HG03097 (cell line): ENCODE measurements around the gene FBLN2.
"Not testable (repeated sequence)": the region's sequence is repeated elsewhere in the genome, so short reads cannot be mapped to it uniquely, and the experiment has no call there.

Source experiments
- ATAC-seq: cut with Tn5 transposase; IDR thresholded peaks from one replicate; pipeline ENCODE4 v1.9.1; 2021; ENCODE audit not compliant: unreplicated experiment, low FRiP score

FBLN2 gene

DNA sequence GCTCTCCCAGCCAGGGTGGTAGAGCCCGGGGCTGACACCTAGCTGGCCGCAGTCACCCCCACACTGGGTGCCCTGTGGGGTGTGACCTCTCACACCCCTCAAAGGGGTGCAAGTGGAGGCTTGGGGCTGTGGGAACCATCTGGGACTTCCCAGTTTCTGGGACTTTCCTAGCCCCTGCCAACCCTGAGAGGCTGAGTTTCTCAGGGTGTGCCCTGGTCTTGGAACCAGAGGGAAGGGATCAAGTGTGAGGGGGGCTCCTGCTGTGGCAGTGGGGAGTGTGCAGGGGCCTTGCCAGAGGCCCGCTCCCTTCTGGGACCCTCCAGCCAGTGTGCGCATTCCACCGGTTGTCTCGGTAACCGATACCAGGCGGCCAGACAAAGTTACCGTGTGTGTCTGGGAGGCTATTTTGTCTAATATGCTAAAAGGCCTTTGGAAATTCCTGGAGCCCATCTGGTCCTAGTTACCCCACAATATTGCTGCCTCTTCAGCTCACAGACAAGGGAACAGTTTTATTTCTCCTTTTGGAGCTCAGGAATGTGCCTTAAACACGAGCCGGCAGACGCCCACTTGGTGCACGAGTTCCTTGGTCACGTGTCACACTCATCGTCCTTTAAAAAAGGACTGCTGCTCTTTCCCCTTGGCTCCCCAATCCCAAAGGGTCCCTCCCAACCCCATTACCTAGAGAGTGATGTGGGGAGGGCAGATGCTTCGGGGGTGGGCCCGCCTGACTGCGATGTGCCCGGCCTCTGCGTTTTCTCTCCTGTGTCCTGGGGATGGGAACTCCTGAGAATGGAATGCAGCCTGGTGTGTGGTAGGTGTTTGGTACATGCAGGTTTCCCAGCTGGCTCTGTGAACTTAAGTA is 35.6 kb upstream of the FBLN2 start:
- no peak for ATAC-seq

DNA sequence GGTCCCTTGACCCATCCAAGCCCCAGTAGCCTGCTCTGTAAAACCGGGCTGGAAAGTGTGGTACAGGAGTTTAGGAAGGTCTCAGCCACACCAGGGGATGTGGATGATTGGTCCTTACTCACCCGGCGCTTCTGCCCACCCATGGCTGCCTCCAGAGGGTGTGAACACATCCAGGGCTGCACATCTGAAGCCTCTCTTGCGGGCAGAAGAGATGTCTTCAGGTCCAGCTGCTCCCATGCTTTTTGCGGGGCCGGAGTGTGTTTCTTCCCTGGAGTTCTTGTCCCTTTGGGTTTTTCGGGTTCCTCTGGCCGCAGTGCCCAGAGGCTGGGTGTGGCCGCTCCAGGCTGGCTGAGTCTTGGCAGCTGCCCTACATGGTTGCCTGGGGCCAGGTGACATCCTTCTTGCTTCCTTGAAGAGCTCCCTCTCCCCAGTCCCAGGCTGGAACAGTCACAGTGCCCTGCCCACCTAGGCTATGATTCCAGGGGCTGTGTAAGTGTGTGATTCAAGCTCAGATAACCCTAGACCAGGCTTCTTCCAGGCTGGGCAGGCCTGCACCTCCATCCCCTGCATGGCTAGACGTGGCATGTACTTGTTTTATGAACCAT is 34.9 kb upstream of the FBLN2 start:
- ATAC-seq, result no peak

DNA sequence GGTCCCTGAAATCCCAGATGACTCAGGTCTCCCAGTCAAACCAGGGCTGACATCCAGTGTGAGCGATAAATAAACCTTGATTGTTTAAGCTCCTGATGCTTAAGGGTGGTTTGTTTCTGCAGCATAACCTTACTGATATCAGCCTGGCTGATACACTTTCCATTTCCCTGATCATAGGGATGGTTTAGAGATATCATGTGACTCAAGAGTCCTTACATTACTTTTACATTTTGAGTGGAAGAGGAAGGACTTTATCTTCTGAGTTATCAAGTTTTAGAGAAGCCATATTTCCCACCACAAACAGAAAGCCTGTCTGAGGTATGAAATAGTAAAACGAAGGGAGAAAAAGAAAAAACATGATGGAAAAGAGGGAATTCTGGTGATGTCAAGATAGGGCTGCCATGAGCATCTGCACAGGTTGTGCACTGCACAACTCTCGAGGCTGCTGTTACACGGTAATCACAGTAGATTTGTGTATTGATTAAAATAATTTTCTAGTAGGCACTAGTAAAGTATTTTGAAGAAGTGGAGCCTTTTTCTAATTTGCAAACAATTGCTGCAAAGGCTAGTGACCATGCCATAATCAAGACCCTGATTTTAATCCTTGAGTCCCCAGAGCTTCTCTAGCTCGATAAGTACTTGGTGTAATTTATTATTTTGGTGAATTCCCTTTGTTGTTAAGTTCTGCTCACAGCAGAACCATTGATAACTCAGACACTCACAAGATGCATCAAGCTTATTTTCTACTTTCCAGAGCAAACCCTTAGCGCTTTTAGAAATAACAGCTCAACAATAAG is 34.1 kb upstream of the FBLN2 start:
- ATAC-seq, result no peak

DNA sequence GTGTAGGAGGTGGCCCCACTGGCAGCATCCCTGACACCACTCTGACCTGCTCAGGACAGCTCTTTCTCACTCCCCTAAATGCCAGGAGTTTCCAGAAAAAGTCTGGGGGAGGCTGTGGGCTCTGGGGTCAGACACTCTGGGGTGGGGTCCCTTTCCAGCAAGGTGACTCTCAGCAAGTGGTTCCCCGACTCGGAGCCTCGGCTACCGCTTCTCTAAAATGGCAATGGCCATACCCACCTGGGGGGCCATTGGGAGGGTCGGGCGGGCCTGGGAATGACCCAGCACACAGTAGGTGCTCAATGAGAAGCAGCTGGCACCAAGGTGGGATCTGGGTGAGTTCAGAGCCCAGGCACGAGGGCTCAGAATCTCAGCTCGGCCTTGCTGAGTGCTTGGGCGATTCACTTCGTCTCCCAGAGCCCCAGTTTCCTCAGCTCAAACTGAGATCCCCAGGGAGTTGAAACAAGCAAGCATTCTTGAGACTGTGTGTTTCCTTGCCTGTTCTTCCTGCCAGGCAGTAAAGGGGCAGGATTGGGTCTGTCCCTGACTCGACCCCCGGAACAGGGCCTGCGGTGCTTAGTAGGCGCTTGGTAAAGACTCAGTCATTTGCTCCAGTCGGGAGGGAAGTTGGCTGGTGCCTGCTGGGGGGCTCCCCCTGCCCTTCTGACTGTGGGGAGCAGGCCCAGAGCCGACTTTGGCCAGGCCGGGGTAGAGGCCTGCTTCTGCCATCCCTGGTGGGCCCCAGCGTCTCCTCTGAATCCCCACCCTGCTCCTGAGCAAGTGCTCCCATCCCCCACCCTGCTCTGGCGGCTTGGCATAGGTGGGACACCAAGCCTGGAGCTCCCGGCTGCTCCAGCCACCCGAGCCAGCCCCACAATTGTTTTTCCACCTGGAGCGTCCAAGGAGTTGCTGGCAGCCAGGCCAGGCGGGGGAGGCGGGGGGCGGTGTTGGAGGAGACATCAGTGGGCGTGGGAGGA is 32.9 kb upstream of the FBLN2 start:
- no peak for ATAC-seq

DNA sequence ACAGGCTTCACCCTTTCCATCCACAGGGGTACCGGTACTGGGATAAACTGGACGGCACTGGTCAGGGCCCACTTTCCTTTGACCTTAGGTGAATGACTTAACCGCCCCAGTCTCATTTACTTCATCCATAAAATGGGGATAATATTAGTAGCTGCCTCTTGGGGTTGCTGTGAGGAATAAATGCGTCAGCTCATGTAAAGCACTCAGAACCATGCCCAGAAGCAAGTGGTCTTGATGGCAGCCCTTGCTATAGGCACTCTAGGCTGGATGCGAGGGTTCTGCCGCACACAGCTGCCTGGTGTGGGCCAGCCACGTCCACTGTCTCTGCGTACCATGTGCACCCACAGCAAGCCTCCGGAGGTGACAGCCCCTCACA is 32.2 kb upstream of the FBLN2 start:
- no peak for ATAC-seq

DNA sequence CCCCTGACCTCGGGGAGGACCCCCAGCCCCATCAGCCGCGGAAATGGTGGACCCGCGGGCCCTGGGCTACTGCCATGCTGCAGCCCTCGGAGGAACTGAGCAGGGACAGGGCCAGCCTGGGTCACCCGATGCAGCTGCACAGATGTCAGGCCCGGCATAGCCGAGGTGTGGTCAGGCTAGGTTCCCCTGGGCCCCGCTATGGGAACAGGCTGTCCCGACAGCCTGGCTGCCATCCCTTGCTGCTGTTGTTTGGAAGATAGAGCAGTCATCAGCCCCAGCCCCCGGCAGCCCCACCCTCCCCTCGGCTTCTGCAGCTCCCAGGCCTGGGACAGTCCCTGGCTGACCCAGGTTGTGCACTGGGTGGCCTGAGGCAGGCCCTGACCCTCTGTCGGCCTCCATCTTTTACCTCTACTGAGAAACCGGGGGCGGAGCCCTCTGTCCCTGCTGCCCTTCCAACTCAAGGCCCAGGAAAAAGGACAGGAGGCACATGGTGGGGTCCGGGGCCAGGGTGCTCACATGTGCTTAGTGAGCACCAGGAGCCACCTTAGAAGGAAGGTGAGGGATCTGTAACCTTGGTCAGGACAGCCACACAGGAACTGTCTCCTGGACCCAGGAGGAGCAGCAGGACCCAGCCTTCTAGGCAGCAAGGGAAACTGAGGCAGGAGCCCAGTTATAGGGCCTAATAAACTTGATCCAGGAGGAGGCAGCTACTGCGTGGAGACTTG is 31.5 kb upstream of the FBLN2 start:
- ATAC-seq, result no peak

DNA sequence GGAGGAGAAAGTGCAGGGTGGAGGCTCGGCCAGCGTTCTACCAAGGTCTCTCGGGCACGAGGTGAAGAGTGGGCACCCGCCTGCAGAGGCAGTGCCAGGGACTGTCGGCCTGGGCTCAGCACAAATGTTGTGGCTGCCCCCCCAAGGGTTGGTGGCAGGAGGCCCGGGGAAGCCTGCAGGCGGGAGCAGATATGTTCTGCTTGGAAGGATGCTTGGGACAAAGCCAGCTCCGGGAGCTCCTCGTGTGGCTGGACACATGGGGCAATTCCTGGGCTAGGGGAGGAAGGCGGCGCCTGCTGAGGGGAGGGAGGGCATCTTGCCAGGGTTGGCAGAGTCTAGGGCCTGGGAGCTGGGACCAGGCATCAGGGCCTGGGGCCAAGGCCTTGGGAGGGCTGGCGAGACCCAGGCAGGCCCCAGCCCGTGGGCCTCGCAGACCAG is 30.4 kb upstream of the FBLN2 start:
- no peak for ATAC-seq

DNA sequence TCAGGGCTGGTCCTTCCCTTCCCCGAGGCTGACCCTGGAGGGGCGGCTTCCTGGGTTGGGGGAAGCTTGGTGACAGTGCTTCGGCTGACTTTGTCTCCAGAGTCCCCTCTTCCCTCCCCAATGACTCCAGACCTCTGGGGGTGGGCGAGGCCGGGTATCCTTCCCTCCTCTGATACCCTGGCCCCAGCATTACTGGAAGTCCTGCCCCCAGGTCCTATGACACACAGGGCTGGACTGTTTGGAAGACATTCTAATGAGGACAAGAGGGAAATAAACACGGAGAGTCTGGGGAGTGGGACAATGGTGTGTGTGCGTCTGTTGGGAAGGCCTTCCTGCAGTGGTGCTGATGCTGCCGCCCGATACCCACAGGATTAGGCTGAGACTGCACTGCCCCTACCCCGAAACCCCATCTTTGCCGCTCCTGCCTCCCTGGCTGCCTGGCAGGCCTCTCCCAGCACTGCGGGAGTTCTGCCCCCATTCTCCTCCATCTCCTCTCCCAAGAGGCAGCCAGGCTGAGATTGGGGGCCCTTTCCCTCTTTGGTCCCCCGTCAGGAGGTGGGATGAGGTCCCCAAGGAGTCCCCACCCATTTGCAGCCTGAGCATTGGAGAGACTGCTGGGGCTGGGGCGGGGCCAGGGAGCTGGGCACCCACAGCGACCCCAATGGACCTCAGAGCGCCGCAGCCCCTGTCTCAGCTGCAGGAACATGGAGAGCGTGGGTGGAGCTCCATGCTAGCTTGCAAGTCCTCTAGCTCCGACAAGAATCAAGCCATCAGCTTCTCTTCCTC is 29.7 kb upstream of the FBLN2 start:
- no peak for ATAC-seq

DNA sequence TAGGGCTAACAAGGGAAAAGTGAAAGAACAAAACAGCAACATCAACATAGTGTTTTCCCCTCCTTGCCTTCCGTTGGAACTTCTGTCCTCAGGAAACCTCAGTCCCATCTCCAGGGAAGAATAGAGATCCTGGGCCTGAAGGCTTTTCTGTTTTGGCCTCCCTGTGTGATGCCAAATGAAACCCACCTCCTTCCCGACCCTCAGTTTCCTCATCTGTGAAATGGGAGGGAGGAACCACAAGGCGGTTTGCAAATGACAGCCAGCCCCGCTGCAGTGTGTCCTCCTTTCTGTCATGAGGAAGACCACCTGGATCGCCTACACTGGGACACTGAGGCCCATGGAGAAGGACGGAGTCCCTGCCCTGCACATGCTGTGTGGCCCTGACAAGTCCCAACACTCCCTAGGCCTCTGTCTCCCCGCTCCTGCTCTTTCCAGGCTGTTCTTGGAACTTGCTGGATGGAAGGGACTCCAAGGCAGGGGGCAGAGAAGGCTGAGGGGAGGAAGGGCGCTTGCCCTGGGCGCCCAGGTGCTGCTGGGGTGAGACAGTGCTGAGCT is 28.5 kb upstream of the FBLN2 start:
- ATAC-seq, result no peak

DNA sequence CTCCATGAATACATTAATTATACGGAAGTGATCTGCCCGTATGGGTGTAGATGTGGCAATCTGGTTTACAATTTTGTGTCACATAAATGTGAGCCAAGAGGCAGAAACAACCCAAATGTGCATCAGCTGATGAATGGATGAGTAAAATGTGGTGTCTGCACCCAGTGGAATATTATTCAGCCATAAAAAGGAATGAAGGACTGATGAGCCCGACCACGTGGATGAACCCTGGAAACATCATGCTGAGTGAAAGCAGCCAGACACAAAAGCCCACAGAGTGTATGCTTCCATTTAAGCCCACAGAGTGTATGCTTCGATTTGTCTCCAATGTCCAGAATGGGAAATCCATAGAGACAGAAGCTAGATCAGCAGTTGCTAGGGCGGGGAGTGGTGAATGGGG is 27.6 kb upstream of the FBLN2 start:
- ATAC-seq, result no peak

DNA sequence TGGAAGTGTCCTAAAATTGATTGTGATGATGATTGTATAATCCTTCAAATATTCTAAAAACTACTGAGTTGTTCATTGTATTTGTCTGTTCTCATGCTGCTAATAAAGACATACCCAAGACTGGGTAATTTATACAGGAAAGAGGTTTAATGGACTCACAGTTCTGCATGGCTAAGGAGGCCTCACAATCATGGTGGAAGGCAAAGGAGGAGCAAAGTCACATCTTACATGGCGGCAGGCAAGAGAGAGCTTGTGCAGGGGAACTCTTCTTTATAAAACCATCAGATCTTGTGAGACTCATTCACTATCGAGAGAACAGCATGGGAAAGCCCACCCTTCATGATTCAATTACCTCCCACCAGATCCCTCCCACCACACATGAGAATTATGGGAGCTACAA is 27.2 kb upstream of the FBLN2 start:
- ATAC-seq, result not testable (repeated sequence)

DNA sequence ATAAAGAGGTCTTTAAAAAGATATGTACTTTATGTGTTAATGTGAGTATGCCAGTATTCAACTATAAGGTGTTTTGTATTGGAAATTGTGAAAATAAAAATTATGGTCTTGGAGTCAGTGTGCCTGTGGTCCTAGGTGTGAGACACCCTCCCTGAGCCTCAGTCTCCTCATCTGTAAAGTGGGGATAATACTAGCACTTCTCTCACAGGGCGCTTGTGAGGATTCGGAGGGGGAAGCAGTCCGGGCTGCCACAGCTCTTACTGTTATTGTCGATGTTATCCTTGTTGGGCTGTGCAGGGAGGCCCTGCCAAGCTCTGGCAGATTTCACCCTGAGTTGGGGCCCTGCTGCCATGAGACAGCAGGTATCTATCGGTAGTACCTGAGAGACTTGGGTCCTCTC is 26.7 kb upstream of the FBLN2 start:
- ATAC-seq, result no peak

DNA sequence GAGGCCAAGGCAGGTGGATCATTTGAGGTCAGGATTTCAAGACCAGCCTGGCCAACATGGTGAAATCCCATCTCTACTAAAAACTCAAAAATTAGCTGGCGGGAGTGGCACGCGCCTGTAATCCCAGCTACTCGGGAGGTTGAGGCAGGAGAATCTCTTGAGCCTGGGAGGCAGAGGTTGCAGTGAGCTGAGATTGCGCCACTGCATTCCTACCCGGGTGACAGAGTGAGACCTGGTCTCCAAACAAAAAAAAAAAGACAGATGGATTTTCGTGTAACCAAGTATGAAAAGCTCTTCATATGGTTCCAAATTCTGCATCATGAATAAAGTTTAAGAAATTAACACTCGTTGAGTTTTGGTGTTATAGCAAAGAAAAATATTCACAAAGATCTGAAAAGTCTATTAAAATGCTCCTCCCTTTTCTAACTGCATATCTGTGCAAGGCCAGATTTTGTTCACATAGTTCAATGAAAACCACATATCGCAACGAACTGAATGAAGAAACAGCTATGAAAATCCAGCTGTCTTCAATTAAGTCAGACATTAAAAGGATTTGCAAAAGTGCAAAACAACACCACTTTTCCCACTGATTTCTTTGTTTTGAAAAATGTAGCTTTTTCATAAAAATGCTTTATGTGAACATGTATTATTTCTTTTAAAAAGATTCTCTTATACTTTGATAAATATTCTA is 23.8 kb upstream of the FBLN2 start:
- no peak for ATAC-seq

DNA sequence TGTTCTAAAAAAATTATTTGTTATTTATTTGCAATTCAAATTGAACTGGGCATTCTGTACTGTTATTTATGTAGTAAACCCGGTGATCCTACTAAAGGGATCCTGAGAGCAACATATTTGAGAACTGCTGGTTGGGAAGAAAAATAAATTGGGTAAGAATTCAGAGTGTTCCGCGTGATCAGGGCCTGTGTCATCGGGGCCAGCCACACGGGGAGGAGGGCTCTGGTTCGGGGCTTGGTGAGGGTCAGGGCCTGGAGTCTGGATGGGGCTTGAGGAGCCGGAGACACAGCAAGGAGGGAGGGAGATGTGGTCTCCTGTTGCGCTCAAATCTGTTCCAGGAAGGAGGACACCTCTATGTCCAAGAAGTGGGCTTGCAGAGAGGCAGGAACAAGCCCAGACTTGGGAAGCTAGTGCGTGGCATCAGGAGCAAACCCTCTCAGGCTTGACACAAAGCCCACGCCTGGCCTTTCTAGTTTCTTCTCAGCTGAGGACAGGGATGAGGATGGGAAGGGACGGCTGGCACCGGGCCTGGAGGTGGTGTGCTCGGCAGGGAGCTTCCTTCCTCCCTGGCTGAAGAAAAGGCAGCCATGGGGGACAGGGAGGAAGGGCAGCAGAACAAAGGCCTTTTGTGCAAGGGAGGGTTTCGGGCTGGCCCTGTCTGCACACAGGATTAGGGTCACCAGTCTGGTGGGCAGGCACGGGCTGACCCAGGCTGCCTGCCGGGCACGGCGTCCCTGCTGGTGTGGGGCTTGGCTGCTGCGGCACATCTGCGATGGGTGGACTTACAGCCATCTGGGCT is 22.9 kb upstream of the FBLN2 start:
- no peak for ATAC-seq

DNA sequence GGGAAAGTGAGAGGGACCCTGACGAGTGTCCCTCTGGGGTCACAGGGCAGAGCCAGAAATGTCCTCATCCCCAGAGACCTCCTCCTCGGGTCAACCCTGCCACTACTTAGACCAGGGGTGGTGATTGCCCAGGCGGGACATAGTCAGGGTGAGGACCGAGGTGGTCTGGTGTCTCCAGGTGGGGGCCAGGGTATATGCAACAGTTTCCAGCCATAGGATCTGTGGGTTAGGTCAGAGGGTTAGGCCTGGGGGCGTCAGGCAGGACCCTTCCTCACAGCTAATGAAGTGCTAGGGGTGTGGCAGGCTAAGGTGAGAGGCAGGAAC is 22.3 kb upstream of the FBLN2 start:
- ATAC-seq, result no peak

DNA sequence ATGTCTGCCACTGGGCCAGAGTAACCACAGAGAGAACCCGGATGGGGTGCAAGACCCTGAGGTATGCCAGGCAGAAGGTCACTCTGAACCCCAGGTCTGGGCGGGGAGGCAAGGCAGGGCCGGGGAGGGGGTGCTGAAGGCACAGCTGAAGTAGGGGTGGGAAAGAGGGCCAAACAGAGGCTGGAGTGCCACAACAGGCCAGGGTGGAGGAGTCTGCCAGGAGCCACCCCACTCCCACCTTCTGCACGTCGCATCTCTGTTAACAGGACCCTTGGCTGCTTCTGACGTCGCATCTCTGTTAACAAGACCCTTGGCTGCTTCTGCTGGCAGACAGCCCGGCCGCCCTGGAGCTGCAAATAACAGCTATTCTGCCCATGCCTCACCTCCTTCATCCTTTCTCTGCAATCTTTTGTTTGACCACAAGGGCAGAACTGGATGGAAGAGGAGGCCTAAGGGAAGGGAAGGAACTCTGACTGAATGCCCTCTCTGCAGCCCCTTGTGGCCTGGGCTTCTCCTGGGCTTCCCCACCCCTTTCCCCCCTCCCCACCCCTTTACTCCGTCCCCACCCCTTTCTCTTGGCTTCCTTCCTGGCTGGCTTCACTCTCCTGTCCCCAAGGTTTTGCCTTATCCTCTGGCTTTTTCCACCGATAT is 20.6 kb upstream of the FBLN2 start:
- ATAC-seq, result no peak
